OCI-LY3 (cell line): Measurements from ENCODE around the gene BARX2.

Experiments used
- H2AFZ ChIP-seq: fragments of 200-600, 300-600 bp; shearing (Covaris generic); 2 replicates; pipeline ENCODE4 v1.6.0; 2014; ENCODE audit warnings: antibody characterized with exemption, low read depth, low read length
- H3K27ac ChIP-seq: fragments of 200-600, 300-600 bp; sonication (generic); 2 replicates; pipeline ENCODE4 v1.5.1; 2014; ENCODE audit warnings: mild to moderate bottlenecking, low read length, moderate library complexity, mixed read lengths
- H3K27me3 ChIP-seq: fragments of 200-600, 300-600 bp; sonication (generic); 2 replicates; pipeline ENCODE4 v1.6.1; 2014; ENCODE audit warnings: low read depth, low read length, mixed read lengths
- H3K36me3 ChIP-seq: fragments of 200-600, 300-600 bp; sonication (generic); replicated peaks from 2 replicates; pipeline ENCODE3; 2014; ENCODE audit warnings: low read depth, low read length, mixed read lengths
- H3K4me1 ChIP-seq: fragments of 300-600, 200-600 bp; sonication (generic); 2 replicates; pipeline ENCODE4 v1.6.1; 2014; ENCODE audit warnings: low read length, mixed read lengths
- H3K4me2 ChIP-seq: fragments of 200-600, 300-600 bp; sonication (generic); 2 replicates; pipeline ENCODE4 v1.6.1; 2014; ENCODE audit warnings: low read length, mixed read lengths
- H3K4me3 ChIP-seq: fragments of 300-600, 200-600 bp; sonication (generic); 2 replicates; pipeline ENCODE4 v1.5.1; 2014; ENCODE audit warnings: antibody characterized with exemption, mild to moderate bottlenecking, low read length, moderate library complexity
- H3K79me2 ChIP-seq: fragments of 300-600, 200-600 bp; shearing (Covaris generic); 2 replicates; pipeline ENCODE4 v1.6.1; 2014; ENCODE audit warnings: mild to moderate bottlenecking, low read length, mixed read lengths
- H3K9ac ChIP-seq: fragments of 300-600, 200-600 bp; shearing (Covaris generic); 2 replicates; pipeline ENCODE4 v1.6.0; 2014; ENCODE audit warnings: mild to moderate bottlenecking, low read length, moderate library complexity
- H3K9me3 ChIP-seq: fragments of 200-600, 300-600 bp; shearing (Covaris generic); 2 replicates; pipeline ENCODE4 v1.6.1; 2014; ENCODE audit warnings: low read length, mixed read lengths; ENCODE audit not compliant: insufficient read depth
- H4K20me1 ChIP-seq: fragments of 200-600, 300-600 bp; sonication (generic); 2 replicates; pipeline ENCODE4 v1.6.1; 2016; ENCODE audit warnings: low read length, mixed read lengths; ENCODE audit not compliant: insufficient read depth
- EZH2phosphoT487 ChIP-seq: fragments of 200-600 bp; shearing (Covaris generic); IDR thresholded peaks from 2 replicates; pipeline ENCODE4 v1.6.1; 2018; ENCODE audit warnings: antibody characterized with exemption, mixed run types, low read depth
- TF ChIP-seq, protein P1 (sequence below): fragments of 200-600, 300-600 bp; sonication (generic); IDR thresholded peaks from 2 replicates; pipeline ENCODE4 v1.5.1; 2014; ENCODE audit warnings: antibody characterized with exemption, low read length, low read depth

BARX2 gene

DNA sequence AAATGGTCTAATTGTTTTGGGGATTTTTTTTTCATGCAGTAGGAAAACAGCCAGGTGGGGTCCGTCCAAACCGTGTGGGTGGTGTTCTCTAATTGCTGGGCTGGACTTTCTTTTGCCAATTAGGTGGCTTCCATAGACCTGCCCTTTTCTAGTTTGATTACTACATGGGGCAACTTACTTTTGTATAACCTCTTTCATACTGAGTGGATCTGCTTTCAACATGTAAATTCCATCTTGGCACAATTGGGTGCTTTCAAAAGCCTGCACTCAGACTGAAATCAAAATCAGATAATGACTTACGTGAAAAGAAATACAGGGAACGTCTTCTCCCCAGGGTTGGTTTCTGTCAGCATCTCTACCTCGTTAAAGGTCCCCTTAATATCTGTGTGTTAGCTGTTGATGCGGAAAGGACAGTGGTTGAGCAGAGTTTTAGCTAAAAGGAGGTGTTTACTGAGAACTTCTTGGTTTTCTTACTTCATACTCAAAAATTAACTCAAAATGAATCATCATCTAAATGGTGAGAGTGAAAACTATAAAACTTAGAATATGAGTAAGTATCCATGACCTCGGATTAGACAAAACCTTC is 72.1 kb downstream of the BARX2 start:
- Histone ChIP-seq H2AFZ (no peak overlapping the region), H3K4me2 (no peak overlapping the region), H3K79me2 (no peaks in the 10 kb centered on the region), H3K36me3 (no peaks in the 10 kb centered on the region), H3K27me3 (no peaks in the 10 kb centered on the region), H3K4me1 (no peaks in the 10 kb centered on the region), H4K20me1 (no peaks in the 10 kb centered on the region), H3K9me3 (no peaks in the 10 kb centered on the region), H3K4me3 (no peak overlapping the region), H3K27ac (no peak overlapping the region), H3K9ac (no peak overlapping the region)
- TF ChIP-seq, protein P1, sequence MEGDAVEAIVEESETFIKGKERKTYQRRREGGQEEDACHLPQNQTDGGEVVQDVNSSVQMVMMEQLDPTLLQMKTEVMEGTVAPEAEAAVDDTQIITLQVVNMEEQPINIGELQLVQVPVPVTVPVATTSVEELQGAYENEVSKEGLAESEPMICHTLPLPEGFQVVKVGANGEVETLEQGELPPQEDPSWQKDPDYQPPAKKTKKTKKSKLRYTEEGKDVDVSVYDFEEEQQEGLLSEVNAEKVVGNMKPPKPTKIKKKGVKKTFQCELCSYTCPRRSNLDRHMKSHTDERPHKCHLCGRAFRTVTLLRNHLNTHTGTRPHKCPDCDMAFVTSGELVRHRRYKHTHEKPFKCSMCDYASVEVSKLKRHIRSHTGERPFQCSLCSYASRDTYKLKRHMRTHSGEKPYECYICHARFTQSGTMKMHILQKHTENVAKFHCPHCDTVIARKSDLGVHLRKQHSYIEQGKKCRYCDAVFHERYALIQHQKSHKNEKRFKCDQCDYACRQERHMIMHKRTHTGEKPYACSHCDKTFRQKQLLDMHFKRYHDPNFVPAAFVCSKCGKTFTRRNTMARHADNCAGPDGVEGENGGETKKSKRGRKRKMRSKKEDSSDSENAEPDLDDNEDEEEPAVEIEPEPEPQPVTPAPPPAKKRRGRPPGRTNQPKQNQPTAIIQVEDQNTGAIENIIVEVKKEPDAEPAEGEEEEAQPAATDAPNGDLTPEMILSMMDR = no peak
- TF ChIP-seq EZH2phosphoT487 = no peak

DNA sequence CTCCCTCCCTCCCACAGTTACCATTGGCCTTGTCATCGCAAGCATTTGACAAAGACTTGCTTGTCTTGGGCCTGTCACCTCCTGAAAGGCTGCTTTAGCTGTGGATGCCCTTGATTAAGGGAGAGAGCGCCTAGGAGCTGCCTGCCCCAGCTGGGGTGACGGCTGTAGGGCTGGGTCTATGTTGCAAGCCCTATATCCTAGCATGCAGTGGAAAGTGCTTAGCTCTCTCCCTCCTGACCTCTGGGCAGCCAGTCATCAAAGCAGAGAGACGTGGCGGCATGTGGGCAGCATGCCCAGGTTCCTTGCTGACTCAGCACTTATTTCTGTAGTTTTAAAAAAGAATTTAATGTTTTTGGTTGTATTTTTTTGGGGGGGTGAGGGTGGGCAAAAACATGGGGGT is 75.9 kb downstream of the BARX2 start:
- no peaks in the 10 kb centered on the region for H3K36me3 ChIP-seq
- no peaks in the 10 kb centered on the region for H3K27me3 ChIP-seq
- no peak overlapping the region for H2AFZ ChIP-seq
- H3K4me1 ChIP-seq = no peaks in the 10 kb centered on the region
- no peaks in the 10 kb centered on the region for H3K9me3 ChIP-seq
- no peak overlapping the region for H3K27ac ChIP-seq
- no peaks in the 10 kb centered on the region for H3K79me2 ChIP-seq
- no peaks in the 10 kb centered on the region for H4K20me1 ChIP-seq
- H3K9ac ChIP-seq = no peak overlapping the region
- no peak overlapping the region for H3K4me2 ChIP-seq
- no peak for TF ChIP-seq EZH2phosphoT487
- TF ChIP-seq, protein P1 = no peak
- H3K4me3 ChIP-seq = no peak overlapping the region

DNA sequence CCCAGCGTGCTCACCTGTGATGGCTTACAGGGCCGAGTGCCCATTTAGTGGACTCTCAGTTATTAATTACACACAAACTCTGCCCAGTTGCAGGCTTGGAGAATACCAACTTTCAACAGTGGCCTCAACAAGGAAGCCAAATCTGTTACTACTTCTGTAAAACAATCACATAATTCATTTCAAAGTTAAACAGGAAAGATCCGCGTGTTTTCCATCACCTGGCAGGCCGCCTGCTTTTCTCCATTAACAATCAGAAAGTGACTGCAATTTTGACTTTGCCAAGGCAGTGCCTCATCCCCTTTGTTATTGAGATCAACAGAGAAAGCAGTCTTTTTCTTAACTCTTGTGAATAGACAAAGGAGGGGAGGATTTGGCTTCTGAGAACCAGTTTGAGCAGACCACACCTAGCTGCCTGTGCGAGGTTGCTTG is 77.7 kb downstream of the BARX2 start:
- Histone ChIP-seq H3K4me2 (no peak overlapping the region), H3K27ac (no peak overlapping the region), H3K79me2 (no peaks in the 10 kb centered on the region), H3K36me3 (no peaks in the 10 kb centered on the region), H3K9ac (no peak overlapping the region), H3K4me1 (no peaks in the 10 kb centered on the region), H2AFZ (no peak overlapping the region), H4K20me1 (no peaks in the 10 kb centered on the region), H3K27me3 (no peaks in the 10 kb centered on the region), H3K4me3 (no peak overlapping the region), H3K9me3 (no peaks in the 10 kb centered on the region)
- TF ChIP-seq, protein P1 = no peak
- TF ChIP-seq EZH2phosphoT487 = no peak

DNA sequence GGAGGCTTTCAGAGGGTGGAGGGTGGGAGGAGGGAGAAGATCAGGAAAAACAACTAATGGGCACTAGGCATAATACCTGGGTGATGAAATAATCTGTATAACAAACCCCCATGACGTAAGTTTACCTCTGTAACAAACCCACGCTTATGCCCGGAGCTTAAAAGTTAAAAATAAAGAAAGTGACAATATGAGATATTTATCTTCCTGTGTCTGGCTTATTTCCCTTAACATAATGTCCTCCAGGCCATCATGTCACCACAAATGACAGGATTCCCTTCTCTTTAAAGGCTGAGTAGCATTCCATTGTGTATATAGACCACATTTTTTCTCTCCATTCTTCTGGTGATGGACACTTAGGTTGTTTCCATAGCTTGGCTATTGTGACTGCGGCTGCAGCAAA is 79.5 kb downstream of the BARX2 start:
- no peak overlapping the region for H3K27ac ChIP-seq
- H3K27me3 ChIP-seq = no peaks in the 10 kb centered on the region
- H3K9ac ChIP-seq = no peak overlapping the region
- no peaks in the 10 kb centered on the region for H3K79me2 ChIP-seq
- no peaks in the 10 kb centered on the region for H3K9me3 ChIP-seq
- H3K4me2 ChIP-seq = no peak overlapping the region
- no peak overlapping the region for H3K4me3 ChIP-seq
- TF ChIP-seq, protein P1 = no peak
- no peak for TF ChIP-seq EZH2phosphoT487
- H4K20me1 ChIP-seq = no peaks in the 10 kb centered on the region
- H2AFZ ChIP-seq = no peak overlapping the region
- no peaks in the 10 kb centered on the region for H3K36me3 ChIP-seq
- H3K4me1 ChIP-seq = no peaks in the 10 kb centered on the region
